NCI-H187 treated with DMSO at 0.1 percent for 48 hours (cell line): ENCODE data around the gene IFI16.
"Not testable (repeated sequence)": the region's sequence is repeated elsewhere in the genome, so short reads cannot be mapped to it uniquely, and the experiment has no call there.

ENCODE experiments used
- DNase-seq: peaks from one replicate; lab custom pipeline; 2025; lab: John Stamatoyannopoulos, UW

IFI16 gene

GRCh38 chr1:159009704-159010361 is at the start of gene IFI16:
Gene IFI16, plus strand, starts transcription at chr1:159009907. Its CDS starts 4,774 bp downstream, at chr1:159014681.
- DNase-seq, result no peak

DNA sequence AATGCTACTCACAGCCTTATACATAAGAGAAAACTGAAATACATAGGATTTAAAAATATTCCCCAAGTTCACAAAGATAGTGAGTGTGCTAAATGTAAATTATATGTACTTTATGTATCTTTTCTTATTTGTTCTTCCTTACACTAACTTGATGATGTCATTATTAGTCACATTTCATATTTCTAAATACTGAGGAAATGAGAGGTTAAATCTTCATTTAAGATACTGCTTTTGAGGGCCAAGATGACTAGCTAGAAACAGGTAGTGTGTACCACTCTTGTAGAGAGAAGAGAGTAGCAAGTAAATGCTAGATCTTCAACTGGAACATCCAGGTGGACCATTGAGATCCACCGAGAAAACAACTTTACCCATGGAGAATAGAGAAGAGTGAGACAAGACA is 48.5 kb upstream of the IFI16 start:
- DNase-seq, result no peak

DNA sequence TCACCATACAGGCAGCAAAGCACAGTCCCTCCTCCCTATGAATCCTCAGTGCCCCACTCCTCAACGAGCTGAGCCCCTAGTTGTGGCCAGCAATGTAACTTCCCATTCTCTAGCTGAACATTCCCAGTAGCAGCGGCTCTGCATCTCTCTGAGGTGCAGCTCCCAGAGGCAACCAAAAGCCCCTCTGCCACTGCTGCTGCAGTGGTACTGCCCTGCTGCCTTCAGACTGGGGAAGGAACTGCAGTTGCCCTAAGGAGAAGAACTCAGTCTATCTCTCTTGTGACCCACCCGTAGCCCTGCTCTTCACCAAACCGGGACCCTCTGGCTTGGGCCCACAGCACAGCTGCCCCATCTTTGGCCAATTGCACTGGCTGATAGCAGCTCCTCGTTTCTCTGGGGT is 46.7 kb upstream of the IFI16 start:
- no peak for DNase-seq

- DNase-seq, result no peak
Observed at GRCh38 chr1:158969166-158969565, 40.5 kb upstream of the IFI16 start.

DNA sequence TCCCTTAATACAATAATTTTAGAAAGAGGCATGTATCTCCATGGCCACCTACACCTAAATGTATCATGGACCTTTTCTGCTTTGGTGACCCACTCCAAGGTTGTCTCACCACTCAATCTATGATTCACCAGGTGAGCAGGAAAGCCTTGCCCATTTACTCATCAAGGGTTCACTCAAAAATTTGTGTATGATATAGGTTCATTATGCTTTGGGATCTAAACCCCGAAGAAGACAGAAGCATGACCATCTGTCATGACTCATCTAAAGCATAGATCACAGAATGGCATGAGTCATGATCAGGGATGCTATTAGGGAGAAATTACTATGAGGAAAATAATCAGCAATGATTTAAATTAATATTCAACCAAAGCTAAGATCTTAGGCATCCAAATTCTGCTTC is 39.9 kb upstream of the IFI16 start:
- no peak for DNase-seq

GRCh38 chr1:158972841-158973240 is 36.9 kb upstream of the IFI16 start:
- DNase-seq, result no peak

- DNase-seq, result no peak
Observed at GRCh38 chr1:158976219-158976618, 33.5 kb upstream of the IFI16 start.

- DNase-seq, result no peak
Observed at GRCh38 chr1:158978730-158979129, 31.0 kb upstream of the IFI16 start.

DNA sequence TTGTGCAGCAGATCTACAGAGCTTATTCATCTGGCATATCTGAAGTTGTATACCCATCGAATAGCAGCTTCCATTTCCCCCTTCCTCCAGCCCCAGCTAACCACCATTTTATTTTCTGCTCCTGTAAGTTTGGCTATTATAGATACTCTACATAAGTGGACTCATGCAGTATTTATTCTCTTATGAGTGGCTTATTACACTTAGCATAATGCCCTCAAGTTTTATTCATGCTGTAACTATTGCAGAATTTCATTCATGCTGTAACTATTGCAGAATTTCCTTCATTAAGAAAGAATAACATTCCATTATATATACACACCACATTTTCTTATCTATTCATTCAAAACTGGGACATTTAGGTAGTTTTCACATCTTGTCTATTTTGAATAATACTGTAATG is 30.5 kb upstream of the IFI16 start:
- no peak for DNase-seq

DNA sequence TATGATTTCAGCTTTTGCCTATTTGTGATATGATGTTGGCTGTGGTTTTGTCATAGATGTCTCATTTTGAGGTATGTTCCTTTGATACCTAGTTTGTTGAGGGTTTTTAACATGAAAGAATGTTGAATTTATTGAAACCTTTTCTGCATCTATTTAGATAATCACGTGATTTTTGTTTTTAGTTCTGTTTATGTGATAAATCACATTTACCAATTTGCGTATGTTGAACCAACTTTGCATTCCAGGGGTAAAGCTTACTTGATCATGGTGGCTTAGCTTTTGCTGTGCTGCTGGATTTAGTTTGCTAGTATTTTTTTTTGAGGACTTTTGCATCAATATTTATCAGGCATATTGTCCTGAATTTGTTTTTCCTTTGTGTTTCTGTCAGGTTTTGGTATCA is 26.5 kb upstream of the IFI16 start:
- DNase-seq, result no peak

DNA sequence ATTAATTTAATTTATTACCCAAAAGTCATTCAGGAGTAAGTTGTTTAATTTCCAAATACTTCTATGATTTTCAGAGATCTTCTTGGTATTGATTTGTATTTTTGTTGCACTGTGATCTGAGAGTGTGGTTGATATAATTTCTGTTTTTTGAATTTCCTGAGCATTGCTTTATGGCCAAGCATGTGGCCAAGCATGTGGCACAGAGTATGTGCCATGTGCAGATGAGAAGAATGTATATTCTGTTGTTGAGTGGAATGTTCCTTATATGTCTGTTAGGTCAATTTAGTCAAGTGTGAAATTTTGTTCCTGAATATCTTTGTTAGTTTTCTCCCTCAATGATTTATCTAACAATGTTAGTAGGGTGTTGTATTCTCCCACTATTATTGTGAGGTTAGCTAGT is 25.3 kb upstream of the IFI16 start:
- DNase-seq, result no peak

DNA sequence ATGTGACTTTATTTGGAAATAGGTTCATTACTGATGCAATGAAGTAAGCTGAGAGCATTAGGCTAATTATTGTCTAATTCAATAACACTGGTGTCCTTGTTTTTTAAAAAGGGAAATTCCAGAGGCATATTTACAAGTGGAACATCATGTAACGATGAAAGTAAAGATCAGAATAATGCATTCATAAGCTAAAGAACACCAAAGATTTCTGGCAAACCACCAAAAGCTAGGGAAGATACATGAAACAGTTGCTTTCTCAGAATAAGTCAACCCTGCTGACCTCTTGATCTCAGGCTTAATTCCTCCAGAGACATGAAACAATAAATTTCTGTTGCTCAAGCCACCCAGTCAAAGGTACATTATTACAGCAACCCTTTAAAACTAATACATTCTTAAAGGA is 20.3 kb upstream of the IFI16 start:
- DNase-seq, result no peak

DNA sequence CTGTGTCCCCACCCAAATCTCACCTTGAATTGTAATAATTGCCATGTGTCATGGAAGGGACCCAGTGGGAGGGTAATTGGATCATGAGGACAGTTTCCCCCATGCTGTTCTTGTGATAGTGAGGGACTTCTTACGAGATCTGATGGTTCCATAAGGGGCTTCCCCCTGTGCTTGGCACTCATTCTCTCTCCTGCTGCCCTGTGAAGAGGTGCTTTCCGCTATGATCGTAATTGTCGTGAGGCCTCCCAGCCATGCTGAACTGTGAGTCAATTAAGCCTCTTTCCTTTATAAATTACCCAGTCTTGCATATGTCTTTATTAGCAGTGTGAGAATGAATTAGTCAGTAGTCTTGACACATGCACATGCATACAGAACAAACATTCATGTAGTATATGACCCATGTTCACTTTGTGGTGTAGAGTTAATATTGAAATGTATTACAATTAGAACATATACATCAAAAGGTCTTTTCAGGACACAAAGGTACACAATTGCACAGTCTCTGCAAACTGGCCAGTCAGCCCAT is 16.9 kb upstream of the IFI16 start:
- no peak for DNase-seq

DNA sequence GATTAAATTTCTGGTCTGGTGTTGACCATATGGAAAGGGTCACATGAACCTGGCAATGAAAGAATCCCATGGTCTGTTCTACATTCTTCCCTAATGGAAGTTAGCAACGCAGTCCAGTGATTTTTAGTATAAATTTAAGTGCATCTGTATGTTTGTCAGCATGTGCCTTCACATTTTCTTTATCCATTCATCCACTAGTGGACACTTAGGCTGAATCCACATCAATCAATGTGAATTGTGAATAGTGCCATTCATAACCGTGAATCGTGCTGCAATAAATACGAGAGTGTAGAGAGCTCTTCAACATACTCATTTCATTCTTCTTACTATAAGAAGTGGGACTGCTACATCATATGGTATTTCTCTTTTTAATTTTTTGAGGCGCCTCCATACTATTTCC is 12.7 kb upstream of the IFI16 start:
- no peak for DNase-seq

- no peak for DNase-seq
Observed at GRCh38 chr1:158998037-158998780, 11.5 kb upstream of the IFI16 start.

- DNase-seq, result no peak
Observed at GRCh38 chr1:158998781-158999161, 10.9 kb upstream of the IFI16 start.

- DNase-seq, result no peak
Observed at GRCh38 chr1:158999316-159000069, 10.2 kb upstream of the IFI16 start.

- no peak for DNase-seq
Observed at GRCh38 chr1:159000070-159000409, 9.7 kb upstream of the IFI16 start.

DNA sequence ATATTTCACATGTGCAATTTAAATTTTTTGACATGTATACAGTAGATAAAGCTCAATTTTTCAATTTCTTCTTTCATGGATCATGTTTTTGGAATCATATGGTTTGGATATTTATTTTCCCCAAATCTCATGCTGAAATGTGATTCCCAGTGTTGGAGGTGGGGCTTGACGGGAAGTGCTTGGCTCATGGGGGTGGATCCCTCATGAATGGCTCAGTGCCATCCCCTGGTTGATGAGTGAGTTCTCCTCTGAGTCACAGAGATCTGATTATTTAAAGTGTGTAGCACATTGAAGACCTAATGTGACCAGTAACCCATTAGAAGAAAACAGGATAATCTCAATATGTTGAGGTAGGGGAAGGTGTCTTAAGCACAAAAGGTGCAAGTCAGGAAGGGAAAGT is 9.1 kb upstream of the IFI16 start:
- DNase-seq, result no peak

DNA sequence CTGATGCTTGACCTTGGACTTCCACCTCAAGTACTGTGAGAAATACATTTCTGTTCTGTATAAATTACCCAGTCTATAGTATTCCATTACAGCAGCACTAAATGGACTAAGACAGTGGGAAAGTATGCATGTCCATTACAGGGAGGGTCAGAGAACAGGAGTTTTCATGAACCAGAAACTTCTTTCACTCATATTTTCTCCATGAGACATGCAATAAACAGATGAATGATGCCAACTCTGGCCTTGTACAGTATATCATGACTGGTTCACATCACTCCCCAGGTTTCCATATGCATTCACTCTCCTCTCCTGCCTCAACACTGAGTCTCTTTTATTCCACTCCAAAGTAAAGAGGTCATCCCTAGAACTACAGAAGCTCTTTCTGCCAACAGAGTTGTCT is 4.5 kb upstream of the IFI16 start:
- DNase-seq, result no peak

- no peak for DNase-seq
Observed at GRCh38 chr1:159005676-159006075, 4.0 kb upstream of the IFI16 start.

DNA sequence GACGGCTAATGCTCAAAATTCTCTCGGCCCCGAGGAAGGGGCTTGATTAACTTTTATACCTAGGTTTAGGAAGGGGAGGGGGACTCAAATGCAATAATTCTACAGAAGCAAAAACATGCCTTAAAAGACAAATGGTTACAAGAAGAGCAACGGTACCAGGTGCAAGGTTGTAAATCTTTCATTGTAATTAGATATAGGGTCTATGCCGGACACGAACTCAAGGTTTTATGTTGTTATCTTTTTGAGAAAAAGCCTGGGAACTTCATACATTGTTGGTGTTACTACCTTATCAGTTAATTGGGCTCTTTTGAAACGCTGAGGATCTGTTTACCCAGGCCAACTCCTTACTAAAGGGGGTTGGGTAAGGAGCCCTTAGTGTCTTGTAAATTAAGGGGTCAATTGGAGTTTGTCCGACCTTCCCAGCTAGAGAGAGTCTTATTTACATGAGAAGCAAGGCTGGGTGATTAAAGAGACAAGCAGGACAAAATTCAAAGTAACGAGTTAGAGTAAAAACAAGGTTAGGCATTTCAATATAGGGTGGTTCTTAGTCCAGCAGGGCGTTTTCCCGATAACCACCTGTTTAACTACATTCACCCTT is 3.4 kb upstream of the IFI16 start:
- DNase-seq, result not testable (repeated sequence)

DNA sequence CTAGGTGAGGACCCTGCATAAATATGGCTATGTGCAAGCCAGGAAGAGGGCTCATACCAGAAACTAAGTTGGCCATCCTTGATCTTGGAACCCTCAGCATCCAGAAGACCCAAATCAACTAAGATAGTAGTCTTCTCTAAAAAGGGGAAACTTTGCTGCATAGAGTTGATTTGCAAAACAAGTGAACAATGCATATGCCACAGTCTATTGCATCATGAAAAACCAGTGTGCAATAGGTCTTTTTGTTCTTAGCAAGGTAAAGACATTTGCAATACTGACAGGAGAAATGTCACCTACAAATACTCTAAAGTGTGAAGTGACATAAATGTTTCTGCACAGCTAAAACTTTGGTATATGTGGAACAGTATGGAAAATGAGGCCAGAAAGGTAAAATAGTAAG is 2.0 kb upstream of the IFI16 start:
- no peak for DNase-seq
